DOHH2 (cell line): Measurements from ENCODE around the gene RNU5B-1.

Experiments used
- EZH2phosphoT487 ChIP-seq: fragments of 200-600 bp; sonication (generic); IDR thresholded peaks from 2 replicates; pipeline ENCODE4 v1.6.1; 2017; ENCODE audit warnings: borderline replicate concordance, mild to moderate bottlenecking, antibody characterized with exemption, low read length, moderate library complexity, mixed read lengths
- TF ChIP-seq, protein P1 (sequence below): fragments of 200-600 bp; sonication (generic); IDR thresholded peaks from one replicate; pipeline ENCODE4 v1.5.1; 2014; ENCODE audit warnings: antibody characterized with exemption, mild to moderate bottlenecking, low read depth, low read length; ENCODE audit not compliant: poor library complexity, severe bottlenecking

DNA sequence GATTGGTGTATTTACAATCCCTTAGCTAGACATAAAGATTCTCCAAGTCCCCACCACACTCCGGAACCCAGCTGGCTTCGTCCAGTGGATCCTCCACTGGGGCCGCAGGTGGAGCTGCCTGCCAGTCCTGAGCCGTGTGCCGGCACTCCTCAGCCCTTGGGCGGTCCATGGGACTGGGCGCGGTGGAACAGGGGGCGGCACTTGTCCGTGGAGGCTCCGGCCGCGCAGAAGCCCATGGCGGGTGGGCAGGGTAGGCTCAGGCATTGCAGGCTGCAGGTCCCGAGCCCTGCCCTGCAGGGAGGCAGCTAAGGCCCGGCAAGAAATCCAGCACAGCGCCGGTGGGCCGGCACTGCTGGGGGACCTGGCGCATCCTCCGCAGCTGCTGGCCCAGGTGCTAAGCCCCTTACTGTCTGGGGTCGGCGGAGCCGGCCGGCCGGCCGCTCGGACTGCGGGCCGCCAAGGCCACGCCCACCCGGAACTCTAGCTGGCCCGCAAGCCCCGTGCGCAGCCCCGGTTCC is 3.5 kb upstream of the RNU5B-1 start:
- TF ChIP-seq EZH2phosphoT487 = no peak
- TF ChIP-seq, protein P1, sequence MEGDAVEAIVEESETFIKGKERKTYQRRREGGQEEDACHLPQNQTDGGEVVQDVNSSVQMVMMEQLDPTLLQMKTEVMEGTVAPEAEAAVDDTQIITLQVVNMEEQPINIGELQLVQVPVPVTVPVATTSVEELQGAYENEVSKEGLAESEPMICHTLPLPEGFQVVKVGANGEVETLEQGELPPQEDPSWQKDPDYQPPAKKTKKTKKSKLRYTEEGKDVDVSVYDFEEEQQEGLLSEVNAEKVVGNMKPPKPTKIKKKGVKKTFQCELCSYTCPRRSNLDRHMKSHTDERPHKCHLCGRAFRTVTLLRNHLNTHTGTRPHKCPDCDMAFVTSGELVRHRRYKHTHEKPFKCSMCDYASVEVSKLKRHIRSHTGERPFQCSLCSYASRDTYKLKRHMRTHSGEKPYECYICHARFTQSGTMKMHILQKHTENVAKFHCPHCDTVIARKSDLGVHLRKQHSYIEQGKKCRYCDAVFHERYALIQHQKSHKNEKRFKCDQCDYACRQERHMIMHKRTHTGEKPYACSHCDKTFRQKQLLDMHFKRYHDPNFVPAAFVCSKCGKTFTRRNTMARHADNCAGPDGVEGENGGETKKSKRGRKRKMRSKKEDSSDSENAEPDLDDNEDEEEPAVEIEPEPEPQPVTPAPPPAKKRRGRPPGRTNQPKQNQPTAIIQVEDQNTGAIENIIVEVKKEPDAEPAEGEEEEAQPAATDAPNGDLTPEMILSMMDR = no peak
